ENCODE results near the gene CIDEA. TPM values are rescaled to one million over a fixed set of nuclear protein-coding genes. Genes with fewer than 3 reads are reported as not detected.
A peak's percentile ranks its signal among the peaks of the same experiment; 100 is the strongest.

Gene CIDEA
- total and polyA plus RNA-seq, 9 of the 15 experiments (the other 6 are each of a cell fraction or from before 2014, with no cell fraction given) = not detected

GRCh38 chr18:12233378-12233777, 20.8 kb upstream of the CIDEA start (continued):
- TF ChIP-seq ZNF280B (CRISPR knock-in tag; IDR thresholded peaks at IDR 0.05) = no peak
- no peak for TF ChIP-seq TRIM24 (IDR thresholded peaks at IDR 0.05)
- no peak for TF ChIP-seq ZNF311 (CRISPR knock-in tag; IDR thresholded peaks at IDR 0.05)
- no peak for TF ChIP-seq CBX3 (IDR thresholded peaks at IDR 0.05; ENCODE audit: borderline replicate concordance in 1 of 2, low read length in 2 of 2)
- no peak for TF ChIP-seq RBM34 (IDR thresholded peaks at IDR 0.05; ENCODE audit: borderline replicate concordance, insufficient read depth, low read length)
- TF ChIP-seq SMAD4 (CRISPR knock-in tag; conservative IDR thresholded peaks at IDR 0.05) = no peak
- no peak for TF ChIP-seq ZNF324 (CRISPR knock-in tag; IDR thresholded peaks at IDR 0.05)
- no peak for TF ChIP-seq ARHGAP35 (IDR thresholded peaks at IDR 0.05; ENCODE audit: partially characterized antibody)
- TF ChIP-seq, protein P1, sequence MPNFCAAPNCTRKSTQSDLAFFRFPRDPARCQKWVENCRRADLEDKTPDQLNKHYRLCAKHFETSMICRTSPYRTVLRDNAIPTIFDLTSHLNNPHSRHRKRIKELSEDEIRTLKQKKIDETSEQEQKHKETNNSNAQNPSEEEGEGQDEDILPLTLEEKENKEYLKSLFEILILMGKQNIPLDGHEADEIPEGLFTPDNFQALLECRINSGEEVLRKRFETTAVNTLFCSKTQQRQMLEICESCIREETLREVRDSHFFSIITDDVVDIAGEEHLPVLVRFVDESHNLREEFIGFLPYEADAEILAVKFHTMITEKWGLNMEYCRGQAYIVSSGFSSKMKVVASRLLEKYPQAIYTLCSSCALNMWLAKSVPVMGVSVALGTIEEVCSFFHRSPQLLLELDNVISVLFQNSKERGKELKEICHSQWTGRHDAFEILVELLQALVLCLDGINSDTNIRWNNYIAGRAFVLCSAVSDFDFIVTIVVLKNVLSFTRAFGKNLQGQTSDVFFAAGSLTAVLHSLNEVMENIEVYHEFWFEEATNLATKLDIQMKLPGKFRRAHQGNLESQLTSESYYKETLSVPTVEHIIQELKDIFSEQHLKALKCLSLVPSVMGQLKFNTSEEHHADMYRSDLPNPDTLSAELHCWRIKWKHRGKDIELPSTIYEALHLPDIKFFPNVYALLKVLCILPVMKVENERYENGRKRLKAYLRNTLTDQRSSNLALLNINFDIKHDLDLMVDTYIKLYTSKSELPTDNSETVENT (CRISPR knock-in tag; IDR thresholded peaks at IDR 0.05) = no peak
- TF ChIP-seq, protein P2, sequence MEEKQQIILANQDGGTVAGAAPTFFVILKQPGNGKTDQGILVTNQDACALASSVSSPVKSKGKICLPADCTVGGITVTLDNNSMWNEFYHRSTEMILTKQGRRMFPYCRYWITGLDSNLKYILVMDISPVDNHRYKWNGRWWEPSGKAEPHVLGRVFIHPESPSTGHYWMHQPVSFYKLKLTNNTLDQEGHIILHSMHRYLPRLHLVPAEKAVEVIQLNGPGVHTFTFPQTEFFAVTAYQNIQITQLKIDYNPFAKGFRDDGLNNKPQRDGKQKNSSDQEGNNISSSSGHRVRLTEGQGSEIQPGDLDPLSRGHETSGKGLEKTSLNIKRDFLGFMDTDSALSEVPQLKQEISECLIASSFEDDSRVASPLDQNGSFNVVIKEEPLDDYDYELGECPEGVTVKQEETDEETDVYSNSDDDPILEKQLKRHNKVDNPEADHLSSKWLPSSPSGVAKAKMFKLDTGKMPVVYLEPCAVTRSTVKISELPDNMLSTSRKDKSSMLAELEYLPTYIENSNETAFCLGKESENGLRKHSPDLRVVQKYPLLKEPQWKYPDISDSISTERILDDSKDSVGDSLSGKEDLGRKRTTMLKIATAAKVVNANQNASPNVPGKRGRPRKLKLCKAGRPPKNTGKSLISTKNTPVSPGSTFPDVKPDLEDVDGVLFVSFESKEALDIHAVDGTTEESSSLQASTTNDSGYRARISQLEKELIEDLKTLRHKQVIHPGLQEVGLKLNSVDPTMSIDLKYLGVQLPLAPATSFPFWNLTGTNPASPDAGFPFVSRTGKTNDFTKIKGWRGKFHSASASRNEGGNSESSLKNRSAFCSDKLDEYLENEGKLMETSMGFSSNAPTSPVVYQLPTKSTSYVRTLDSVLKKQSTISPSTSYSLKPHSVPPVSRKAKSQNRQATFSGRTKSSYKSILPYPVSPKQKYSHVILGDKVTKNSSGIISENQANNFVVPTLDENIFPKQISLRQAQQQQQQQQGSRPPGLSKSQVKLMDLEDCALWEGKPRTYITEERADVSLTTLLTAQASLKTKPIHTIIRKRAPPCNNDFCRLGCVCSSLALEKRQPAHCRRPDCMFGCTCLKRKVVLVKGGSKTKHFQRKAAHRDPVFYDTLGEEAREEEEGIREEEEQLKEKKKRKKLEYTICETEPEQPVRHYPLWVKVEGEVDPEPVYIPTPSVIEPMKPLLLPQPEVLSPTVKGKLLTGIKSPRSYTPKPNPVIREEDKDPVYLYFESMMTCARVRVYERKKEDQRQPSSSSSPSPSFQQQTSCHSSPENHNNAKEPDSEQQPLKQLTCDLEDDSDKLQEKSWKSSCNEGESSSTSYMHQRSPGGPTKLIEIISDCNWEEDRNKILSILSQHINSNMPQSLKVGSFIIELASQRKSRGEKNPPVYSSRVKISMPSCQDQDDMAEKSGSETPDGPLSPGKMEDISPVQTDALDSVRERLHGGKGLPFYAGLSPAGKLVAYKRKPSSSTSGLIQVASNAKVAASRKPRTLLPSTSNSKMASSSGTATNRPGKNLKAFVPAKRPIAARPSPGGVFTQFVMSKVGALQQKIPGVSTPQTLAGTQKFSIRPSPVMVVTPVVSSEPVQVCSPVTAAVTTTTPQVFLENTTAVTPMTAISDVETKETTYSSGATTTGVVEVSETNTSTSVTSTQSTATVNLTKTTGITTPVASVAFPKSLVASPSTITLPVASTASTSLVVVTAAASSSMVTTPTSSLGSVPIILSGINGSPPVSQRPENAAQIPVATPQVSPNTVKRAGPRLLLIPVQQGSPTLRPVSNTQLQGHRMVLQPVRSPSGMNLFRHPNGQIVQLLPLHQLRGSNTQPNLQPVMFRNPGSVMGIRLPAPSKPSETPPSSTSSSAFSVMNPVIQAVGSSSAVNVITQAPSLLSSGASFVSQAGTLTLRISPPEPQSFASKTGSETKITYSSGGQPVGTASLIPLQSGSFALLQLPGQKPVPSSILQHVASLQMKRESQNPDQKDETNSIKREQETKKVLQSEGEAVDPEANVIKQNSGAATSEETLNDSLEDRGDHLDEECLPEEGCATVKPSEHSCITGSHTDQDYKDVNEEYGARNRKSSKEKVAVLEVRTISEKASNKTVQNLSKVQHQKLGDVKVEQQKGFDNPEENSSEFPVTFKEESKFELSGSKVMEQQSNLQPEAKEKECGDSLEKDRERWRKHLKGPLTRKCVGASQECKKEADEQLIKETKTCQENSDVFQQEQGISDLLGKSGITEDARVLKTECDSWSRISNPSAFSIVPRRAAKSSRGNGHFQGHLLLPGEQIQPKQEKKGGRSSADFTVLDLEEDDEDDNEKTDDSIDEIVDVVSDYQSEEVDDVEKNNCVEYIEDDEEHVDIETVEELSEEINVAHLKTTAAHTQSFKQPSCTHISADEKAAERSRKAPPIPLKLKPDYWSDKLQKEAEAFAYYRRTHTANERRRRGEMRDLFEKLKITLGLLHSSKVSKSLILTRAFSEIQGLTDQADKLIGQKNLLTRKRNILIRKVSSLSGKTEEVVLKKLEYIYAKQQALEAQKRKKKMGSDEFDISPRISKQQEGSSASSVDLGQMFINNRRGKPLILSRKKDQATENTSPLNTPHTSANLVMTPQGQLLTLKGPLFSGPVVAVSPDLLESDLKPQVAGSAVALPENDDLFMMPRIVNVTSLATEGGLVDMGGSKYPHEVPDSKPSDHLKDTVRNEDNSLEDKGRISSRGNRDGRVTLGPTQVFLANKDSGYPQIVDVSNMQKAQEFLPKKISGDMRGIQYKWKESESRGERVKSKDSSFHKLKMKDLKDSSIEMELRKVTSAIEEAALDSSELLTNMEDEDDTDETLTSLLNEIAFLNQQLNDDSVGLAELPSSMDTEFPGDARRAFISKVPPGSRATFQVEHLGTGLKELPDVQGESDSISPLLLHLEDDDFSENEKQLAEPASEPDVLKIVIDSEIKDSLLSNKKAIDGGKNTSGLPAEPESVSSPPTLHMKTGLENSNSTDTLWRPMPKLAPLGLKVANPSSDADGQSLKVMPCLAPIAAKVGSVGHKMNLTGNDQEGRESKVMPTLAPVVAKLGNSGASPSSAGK (IDR thresholded peaks at IDR 0.05) = 0 out of 2 replicates have a peak, but pooled peaks have one; percentile 42
- TF ChIP-seq ARID3B (CRISPR knock-in tag; IDR thresholded peaks at IDR 0.05; ENCODE audit: borderline replicate concordance) = no peak

Measured in K562 (cell line).